ENCODE data around the gene ZNF550. TPM values are rescaled to one million over a fixed set of nuclear protein-coding genes. Genes with fewer than 3 reads are reported as not detected.

Gene ZNF550
- polyA plus RNA-seq, 1 donor from 2014 or later = 21.9 TPM

DNA sequence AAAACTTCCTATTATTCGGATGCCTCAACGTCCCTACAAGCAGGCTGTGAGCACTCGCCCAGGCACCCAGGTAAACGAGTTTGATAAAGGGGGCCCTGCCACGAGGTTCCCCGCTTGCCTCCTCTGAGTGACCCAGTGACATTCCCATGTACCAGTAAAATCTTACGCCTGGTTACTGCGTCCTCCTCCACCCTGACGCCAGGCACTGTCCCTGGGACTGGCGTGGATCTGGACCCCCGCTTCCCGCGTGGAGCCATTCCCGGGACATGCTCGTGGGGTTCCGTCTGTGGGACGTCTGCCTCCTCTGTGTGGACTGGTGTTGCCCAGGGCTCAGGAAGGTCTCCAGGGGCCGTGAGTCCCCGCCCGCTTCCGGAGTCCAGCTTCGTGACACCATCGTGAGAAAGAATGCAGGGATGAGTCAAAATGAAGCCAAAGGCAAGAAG lies 407 bp upstream of the ZNF550 start:
- peak overlapping the region; percentile 83 for H3K9ac ChIP-seq (ENCODE audit: low read length)
- TF ChIP-seq SMC3 (conservative IDR thresholded peaks at IDR 0.05; ENCODE audit: poor library complexity) = no peak
- no peak for TF ChIP-seq TAF1 (IDR thresholded peaks at IDR 0.05; ENCODE audit: low read depth)
- no peak for TF ChIP-seq EP300 (conservative IDR thresholded peaks at IDR 0.05; ENCODE audit: poor library complexity, severe bottlenecking)
- TF ChIP-seq, protein P1, sequence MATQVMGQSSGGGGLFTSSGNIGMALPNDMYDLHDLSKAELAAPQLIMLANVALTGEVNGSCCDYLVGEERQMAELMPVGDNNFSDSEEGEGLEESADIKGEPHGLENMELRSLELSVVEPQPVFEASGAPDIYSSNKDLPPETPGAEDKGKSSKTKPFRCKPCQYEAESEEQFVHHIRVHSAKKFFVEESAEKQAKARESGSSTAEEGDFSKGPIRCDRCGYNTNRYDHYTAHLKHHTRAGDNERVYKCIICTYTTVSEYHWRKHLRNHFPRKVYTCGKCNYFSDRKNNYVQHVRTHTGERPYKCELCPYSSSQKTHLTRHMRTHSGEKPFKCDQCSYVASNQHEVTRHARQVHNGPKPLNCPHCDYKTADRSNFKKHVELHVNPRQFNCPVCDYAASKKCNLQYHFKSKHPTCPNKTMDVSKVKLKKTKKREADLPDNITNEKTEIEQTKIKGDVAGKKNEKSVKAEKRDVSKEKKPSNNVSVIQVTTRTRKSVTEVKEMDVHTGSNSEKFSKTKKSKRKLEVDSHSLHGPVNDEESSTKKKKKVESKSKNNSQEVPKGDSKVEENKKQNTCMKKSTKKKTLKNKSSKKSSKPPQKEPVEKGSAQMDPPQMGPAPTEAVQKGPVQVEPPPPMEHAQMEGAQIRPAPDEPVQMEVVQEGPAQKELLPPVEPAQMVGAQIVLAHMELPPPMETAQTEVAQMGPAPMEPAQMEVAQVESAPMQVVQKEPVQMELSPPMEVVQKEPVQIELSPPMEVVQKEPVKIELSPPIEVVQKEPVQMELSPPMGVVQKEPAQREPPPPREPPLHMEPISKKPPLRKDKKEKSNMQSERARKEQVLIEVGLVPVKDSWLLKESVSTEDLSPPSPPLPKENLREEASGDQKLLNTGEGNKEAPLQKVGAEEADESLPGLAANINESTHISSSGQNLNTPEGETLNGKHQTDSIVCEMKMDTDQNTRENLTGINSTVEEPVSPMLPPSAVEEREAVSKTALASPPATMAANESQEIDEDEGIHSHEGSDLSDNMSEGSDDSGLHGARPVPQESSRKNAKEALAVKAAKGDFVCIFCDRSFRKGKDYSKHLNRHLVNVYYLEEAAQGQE (IDR thresholded peaks at IDR 0.05; ENCODE audit: borderline replicate concordance) = no peak
- TF ChIP-seq EZH2 (IDR thresholded peaks at IDR 0.05; ENCODE audit: borderline replicate concordance, insufficient read depth, low read length, poor library complexity, severe bottlenecking) = no peak
- TF ChIP-seq CTCF (IDR thresholded peaks at IDR 0.05; ENCODE audit: poor library complexity, severe bottlenecking) = no peak
- H3K4me3 ChIP-seq (ENCODE audit: low read length) = peak overlapping the region; percentile 94
- H2AFZ ChIP-seq (ENCODE audit: low read depth, low read length) = peak overlapping the region; percentile 31
- peaks cover 9% of the 10 kb centered on the region for H3K79me2 ChIP-seq (replicated peaks; ENCODE audit: insufficient read depth, low read length)
- no peaks in the 10 kb centered on the region for H3K27me3 ChIP-seq (ENCODE audit: insufficient read depth, low read depth, low read length)
- H3F3A ChIP-seq (ENCODE audit: insufficient read depth, low read length, poor library complexity, severe bottlenecking) = no peaks in the 10 kb centered on the region
- peak overlapping the region; percentile 50 for H3K27ac ChIP-seq (ENCODE audit: low read length)
- no peaks in the 10 kb centered on the region for H3K9me2 ChIP-seq (ENCODE audit: insufficient read depth, low read length)
- peaks cover 6% of the 10 kb centered on the region for H3K36me3 ChIP-seq (ENCODE audit: insufficient read depth, low read length)
- H3K9me3 ChIP-seq (ENCODE audit: low read length) = peaks cover 6% of the 10 kb centered on the region
- no peaks in the 10 kb centered on the region for H4K20me1 ChIP-seq (ENCODE audit: insufficient read depth)
- H3K4me2 ChIP-seq (ENCODE audit: low read length) = no peak overlapping the region

- Histone ChIP-seq H3K36me3 (ENCODE audit: insufficient read depth, low read length) (peaks cover 17% of the 10 kb centered on the region), H3K4me3 (ENCODE audit: low read length) (peak overlapping the region; percentile 94), H3K9me3 (ENCODE audit: low read length) (peaks cover 6% of the 10 kb centered on the region), H3K27me3 (ENCODE audit: insufficient read depth, low read depth, low read length) (no peaks in the 10 kb centered on the region), H3F3A (ENCODE audit: insufficient read depth, low read length, poor library complexity, severe bottlenecking) (no peaks in the 10 kb centered on the region), H3K9ac (ENCODE audit: low read length) (peak overlapping the region; percentile 83), H3K4me2 (ENCODE audit: low read length) (peak overlapping the region; percentile 95), H3K79me2 (replicated peaks; ENCODE audit: insufficient read depth, low read length) (peaks cover 9% of the 10 kb centered on the region), H4K20me1 (ENCODE audit: insufficient read depth) (no peaks in the 10 kb centered on the region), H2AFZ (ENCODE audit: low read depth, low read length) (no peak overlapping the region), H3K9me2 (ENCODE audit: insufficient read depth, low read length) (no peaks in the 10 kb centered on the region), H3K27ac (ENCODE audit: low read length) (peak overlapping the region; percentile 50)
- TF ChIP-seq POLR2AphosphoS5 (IDR thresholded peaks at IDR 0.05) = no peak
These were observed 657 bp downstream of the ZNF550 start for GRCh38 chr19:57559008-57559403.

GRCh38 chr19:57558525-57558924 lies 1.1 kb downstream of the ZNF550 start:
- H3K4me3 ChIP-seq (ENCODE audit: low read length) = peak overlapping the region; percentile 94
- H3K9me3 ChIP-seq (ENCODE audit: low read length) = peaks cover 7% of the 10 kb centered on the region
- TF ChIP-seq CTCF (IDR thresholded peaks at IDR 0.05; ENCODE audit: poor library complexity, severe bottlenecking) = peak; percentile 17
- TF ChIP-seq MXI1 (conservative IDR thresholded peaks at IDR 0.05; ENCODE audit: poor library complexity, severe bottlenecking) = no peak
- no peaks in the 10 kb centered on the region for H3K9me2 ChIP-seq (ENCODE audit: insufficient read depth, low read length)
- peaks cover 21% of the 10 kb centered on the region for H3K36me3 ChIP-seq (ENCODE audit: insufficient read depth, low read length)
- H3K4me2 ChIP-seq (ENCODE audit: low read length) = peak overlapping the region; percentile 95
- H3K27me3 ChIP-seq (ENCODE audit: insufficient read depth, low read depth, low read length) = no peaks in the 10 kb centered on the region
- H2AFZ ChIP-seq (ENCODE audit: low read depth, low read length) = no peak overlapping the region
- H4K20me1 ChIP-seq (ENCODE audit: insufficient read depth) = no peaks in the 10 kb centered on the region
- no peak overlapping the region for H3K27ac ChIP-seq (ENCODE audit: low read length)
- H3K9ac ChIP-seq (ENCODE audit: low read length) = peak overlapping the region; percentile 83
- no peaks in the 10 kb centered on the region for H3F3A ChIP-seq (ENCODE audit: insufficient read depth, low read length, poor library complexity, severe bottlenecking)
- peaks cover 9% of the 10 kb centered on the region for H3K79me2 ChIP-seq (replicated peaks; ENCODE audit: insufficient read depth, low read length)

All from neural cell (in vitro differentiated cells).